Activated B cell treated with CpG ODN at 0.5 μM for 24 hours (primary cell): ENCODE data around the gene RAB3IL1. TPM values are rescaled to one million over a fixed set of nuclear protein-coding genes. Genes with fewer than 3 reads are reported as not detected.

Source experiments
- ATAC-seq: fragments of 200-7000 bp; cut with Tn5 transposase; one replicate; pipeline ENCODE4 v1.10.0; 2021; ENCODE audit warnings: low read depth, mild to moderate bottlenecking, moderate library complexity
- CTCF ChIA-PET: fragments of 350-600 bp; sonication (Branson Sonifier 250); formaldehyde crosslinking; loops from one replicate; lab custom pipeline; 2021; ENCODE audit warnings: antibody characterized with exemption; lab: Charles Lee
- POLR2A ChIA-PET: fragments of 350-600 bp; sonication (Branson Sonifier 250); formaldehyde crosslinking; loops from one replicate; lab custom pipeline; 2021; ENCODE audit warnings: antibody characterized with exemption; lab: Charles Lee
- DNase-seq: peaks from one replicate; pipeline ENCODE4 v3.0.0; 2022
- H3K27ac Mint-ChIP-seq: one replicate; pipeline ENCODE4 v1.8.0; 2020; ENCODE audit warnings: mixed read lengths
- H3K27me3 Mint-ChIP-seq: one replicate; pipeline ENCODE4 v1.8.0; 2021; ENCODE audit warnings: mixed read lengths
- H3K36me3 Mint-ChIP-seq: one replicate; pipeline ENCODE4 v1.8.0; 2021; ENCODE audit warnings: low read depth, mixed read lengths
- H3K4me1 Mint-ChIP-seq: one replicate; pipeline ENCODE4 v1.8.0; 2021; ENCODE audit warnings: mixed read lengths
- H3K4me3 Mint-ChIP-seq: one replicate; pipeline ENCODE4 v1.8.0; 2020; ENCODE audit warnings: mild to moderate bottlenecking, mixed read lengths
- H3K9me3 Mint-ChIP-seq: one replicate; pipeline ENCODE4 v1.8.0; 2020; ENCODE audit warnings: mixed read lengths
- intact Hi-C: fragments of 100-400 bp; cut with micrococcal nuclease; formaldehyde crosslinking; loops from one replicate; pipeline ENCODE4 v1.15.1; 2024
- total RNA-seq: library from RNA; stranded (reverse); gene quantifications from 2 replicates; pipeline ENCODE4 v1.2.3, GENCODE V29; 2022
- TF ChIP-seq, protein P1 (sequence below): fragments of 200-600 bp; IDR thresholded peaks from one replicate; pipeline ENCODE4 v1.8.0; 2022; ENCODE audit warnings: antibody characterized with exemption, mild to moderate bottlenecking

The RAB3IL1 gene
- total RNA-seq, 1 donor from 2014 or later = not detected

GRCh38 chr11:61896665-61897386, 20.5 kb downstream of the RAB3IL1 start:
- ATAC-seq = no peak
- ChIA-PET CTCF (interaction anchor here (1.0 to 16.5 kb wide), 14 partner anchors 13 to 226 kb away, joined by 3 to 298 read pairs (median 6); partner anchors contain the start of gene INCENP), POLR2A (interaction anchor here (1.0 to 1.4 kb wide), 2 partner anchors 69 to 212 kb away, joined by 3 to 5 read pairs; no protein-coding TSS in a partner anchor)
- intact Hi-C loops = loop anchor here (1.0 kb wide), 1 partner anchor 211 kb away; no protein-coding TSS in a partner anchor
- H3K36me3 Mint-ChIP-seq = no peaks in the 10 kb centered on the region
- no peak overlapping the region for H3K4me3 Mint-ChIP-seq
- TF ChIP-seq, protein P1, sequence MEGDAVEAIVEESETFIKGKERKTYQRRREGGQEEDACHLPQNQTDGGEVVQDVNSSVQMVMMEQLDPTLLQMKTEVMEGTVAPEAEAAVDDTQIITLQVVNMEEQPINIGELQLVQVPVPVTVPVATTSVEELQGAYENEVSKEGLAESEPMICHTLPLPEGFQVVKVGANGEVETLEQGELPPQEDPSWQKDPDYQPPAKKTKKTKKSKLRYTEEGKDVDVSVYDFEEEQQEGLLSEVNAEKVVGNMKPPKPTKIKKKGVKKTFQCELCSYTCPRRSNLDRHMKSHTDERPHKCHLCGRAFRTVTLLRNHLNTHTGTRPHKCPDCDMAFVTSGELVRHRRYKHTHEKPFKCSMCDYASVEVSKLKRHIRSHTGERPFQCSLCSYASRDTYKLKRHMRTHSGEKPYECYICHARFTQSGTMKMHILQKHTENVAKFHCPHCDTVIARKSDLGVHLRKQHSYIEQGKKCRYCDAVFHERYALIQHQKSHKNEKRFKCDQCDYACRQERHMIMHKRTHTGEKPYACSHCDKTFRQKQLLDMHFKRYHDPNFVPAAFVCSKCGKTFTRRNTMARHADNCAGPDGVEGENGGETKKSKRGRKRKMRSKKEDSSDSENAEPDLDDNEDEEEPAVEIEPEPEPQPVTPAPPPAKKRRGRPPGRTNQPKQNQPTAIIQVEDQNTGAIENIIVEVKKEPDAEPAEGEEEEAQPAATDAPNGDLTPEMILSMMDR = no peak
- no peak for DNase-seq
- H3K27me3 Mint-ChIP-seq = no peaks in the 10 kb centered on the region
- peak overlapping the region; percentile 65 for H3K27ac Mint-ChIP-seq
- no peaks in the 10 kb centered on the region for H3K9me3 Mint-ChIP-seq
- H3K4me1 Mint-ChIP-seq = peaks cover 35% of the 10 kb centered on the region

DNA sequence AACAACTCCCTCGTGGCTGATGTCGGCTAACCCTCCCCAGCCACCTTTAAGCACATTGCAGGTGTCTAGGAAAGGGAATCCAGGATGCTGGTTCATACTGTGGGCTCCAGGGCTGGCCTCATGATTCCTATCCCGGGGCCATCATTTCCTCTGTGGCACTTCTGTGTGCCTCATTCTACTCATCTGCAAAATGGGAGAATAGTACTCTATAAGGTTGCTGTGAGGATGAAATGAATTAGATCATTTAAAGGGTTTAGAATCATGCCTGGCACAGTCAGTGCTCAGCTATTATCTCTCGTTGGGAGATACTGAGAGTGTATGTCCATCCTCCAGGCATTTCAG, 21.7 kb downstream of the RAB3IL1 start:
- ChIA-PET POLR2A (interaction anchor here (0.7 kb wide), 1 partner anchor 83 kb away, joined by 3 read pairs; no protein-coding TSS in a partner anchor), CTCF (interaction anchor here (1.4 to 16.5 kb wide), 6 partner anchors 13 to 227 kb away, joined by 3 to 298 read pairs (median 36); partner anchors contain the start of gene INCENP)
- Mint-ChIP-seq H3K9me3 (no peaks in the 10 kb centered on the region), H3K27ac (peak overlapping the region; percentile 65), H3K27me3 (no peaks in the 10 kb centered on the region), H3K4me1 (peaks cover 38% of the 10 kb centered on the region), H3K4me3 (no peak overlapping the region), H3K36me3 (peaks cover 2% of the 10 kb centered on the region)
- ATAC-seq = no peak
- TF ChIP-seq, protein P1 = no peak
- no peak for DNase-seq
- intact Hi-C loops = no loop called here

- no peaks in the 10 kb centered on the region for H3K27me3 Mint-ChIP-seq
- intact Hi-C loops = no loop called here
- CTCF ChIA-PET = interaction anchor here (1.4 to 16.5 kb wide), 4 partner anchors 13 to 212 kb away, joined by 5 to 298 read pairs (median 78); no protein-coding TSS in a partner anchor
- no peaks in the 10 kb centered on the region for H3K9me3 Mint-ChIP-seq
- POLR2A ChIA-PET = interaction anchor here (0.7 kb wide), 2 partner anchors 66 to 83 kb away, joined by 3 read pairs; no protein-coding TSS in a partner anchor
- DNase-seq (no peak), ATAC-seq (no peak)
- H3K27ac Mint-ChIP-seq = no peak overlapping the region
- TF ChIP-seq, protein P1 = no peak
- H3K4me1 Mint-ChIP-seq = peaks cover 43% of the 10 kb centered on the region
- peaks cover 2% of the 10 kb centered on the region for H3K36me3 Mint-ChIP-seq
- H3K4me3 Mint-ChIP-seq = no peak overlapping the region
These were observed 22.2 kb downstream of the RAB3IL1 start for GRCh38 chr11:61895046-61895717.

DNA sequence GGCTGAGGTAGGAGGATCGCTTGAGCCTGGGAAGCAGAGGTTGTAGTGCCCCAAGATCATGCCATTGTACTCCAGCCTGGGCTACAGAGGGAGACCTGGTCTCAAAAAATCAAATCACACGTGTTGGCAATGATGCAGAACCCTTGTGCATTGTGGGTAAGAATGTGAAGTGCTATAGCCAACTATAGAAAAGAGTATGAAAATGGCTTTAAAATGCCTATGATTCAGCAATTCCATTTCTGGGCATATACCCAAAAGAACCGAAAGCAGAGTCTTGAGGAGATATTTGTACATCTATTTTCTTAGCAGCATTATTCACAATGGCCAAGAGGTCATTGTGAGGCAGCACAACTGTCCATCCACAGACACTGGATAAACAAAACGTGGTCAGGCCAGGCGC, 23.4 kb downstream of the RAB3IL1 start:
- intact Hi-C loops = loop anchor here (5.0 kb wide), 2 partner anchors 77 to 228 kb away; partner anchors contain the start of genes FADS1 and INCENP
- Mint-ChIP-seq H3K27ac (peak overlapping the region; percentile 54), H3K36me3 (peaks cover 2% of the 10 kb centered on the region), H3K4me3 (no peak overlapping the region), H3K27me3 (no peaks in the 10 kb centered on the region), H3K4me1 (peaks cover 45% of the 10 kb centered on the region), H3K9me3 (no peaks in the 10 kb centered on the region)
- POLR2A ChIA-PET = interaction anchor here (0.6 to 3.9 kb wide), 2 partner anchors 14 to 101 kb away, joined by 3 to 63 read pairs; partner anchors contain the start of genes FEN1 and TMEM258
- CTCF ChIA-PET = interaction anchor here (1.1 to 16.5 kb wide), 2 partner anchors 186 to 214 kb away, joined by 3 to 298 read pairs; no protein-coding TSS in a partner anchor
- ATAC-seq (no peak), DNase-seq (no peak)
- TF ChIP-seq, protein P1 = no peak
